Stimulated activated naive CD4-positive, alpha-beta T cell treated with Interleukin-2 at 50 U/mL for 16 hours (primary cell): ENCODE measurements around the gene CPA5.

ENCODE experiments used
- DNase-seq: peaks from one replicate; lab custom pipeline; 2025; lab: John Stamatoyannopoulos, UW

CPA5 gene

GRCh38 chr7:130397051-130397757 is 52.6 kb downstream of the CPA5 start:
- no peak for DNase-seq

GRCh38 chr7:130397758-130398073 is 53.1 kb downstream of the CPA5 start:
- DNase-seq, result no peak

- DNase-seq, result no peak
Observed at GRCh38 chr7:130398526-130399090, 54.0 kb downstream of the CPA5 start.

- no peak for DNase-seq
Observed at GRCh38 chr7:130400120-130400572, 55.5 kb downstream of the CPA5 start.

GRCh38 chr7:130401101-130401500 is 56.5 kb downstream of the CPA5 start:
- DNase-seq, result no peak

GRCh38 chr7:130401578-130401977 is 57.0 kb downstream of the CPA5 start:
- no peak for DNase-seq

GRCh38 chr7:130405003-130405402 is 60.4 kb downstream of the CPA5 start:
- DNase-seq, result no peak

GRCh38 chr7:130409067-130409711 is 64.6 kb downstream of the CPA5 start:
- DNase-seq, result no peak

GRCh38 chr7:130409712-130410072 is 65.1 kb downstream of the CPA5 start:
- no peak for DNase-seq

- DNase-seq, result no peak
Observed at GRCh38 chr7:130410868-130411541, 66.4 kb downstream of the CPA5 start.

- no peak for DNase-seq
Observed at GRCh38 chr7:130413201-130413600, 68.6 kb downstream of the CPA5 start.

- no peak for DNase-seq
Observed at GRCh38 chr7:130415006-130415405, 70.4 kb downstream of the CPA5 start.

GRCh38 chr7:130417213-130417612 is 72.6 kb downstream of the CPA5 start:
- no peak for DNase-seq

- no peak for DNase-seq
Observed at GRCh38 chr7:130418306-130418705, 73.7 kb downstream of the CPA5 start.
